WERI-Rb-1 (cell line): ENCODE results near the gene TCFL5.
A peak's percentile ranks its signal among the peaks of the same experiment; 100 is the strongest.

Experiments
- DNase-seq: peaks from one replicate; pipeline ENCODE4 v3.0.0-alpha.2; 2020
- H3K27ac ChIP-seq: fragments of 250-450 bp; sonication (Bioruptor Pico); 2 replicates; pipeline ENCODE4 v1.5.1; 2020; ENCODE audit warnings: mild to moderate bottlenecking, moderate library complexity
- H3K27me3 ChIP-seq: fragments of 250-450 bp; sonication (Bioruptor Pico); 2 replicates; pipeline ENCODE4 v1.5.1; 2021; ENCODE audit warnings: mild to moderate bottlenecking, low read depth, moderate library complexity; ENCODE audit not compliant: insufficient read depth, severe bottlenecking
- H3K36me3 ChIP-seq: fragments of 250-450 bp; sonication (Bioruptor Pico); 2 replicates; pipeline ENCODE4 v1.5.1; 2020; ENCODE audit warnings: mild to moderate bottlenecking, moderate library complexity
- H3K4me3 ChIP-seq: 2 replicates; pipeline ENCODE4 v1.5.1; 2011; ENCODE audit warnings: low read depth, mild to moderate bottlenecking, control low read depth, low read length
- H3K9me3 ChIP-seq: fragments of 250-450 bp; sonication (Bioruptor Pico); 2 replicates; pipeline ENCODE4 v1.5.1; 2021; ENCODE audit warnings: mild to moderate bottlenecking, moderate library complexity; ENCODE audit not compliant: severe bottlenecking
- CTCF ChIP-seq: IDR thresholded peaks from 2 replicates; pipeline ENCODE4 v1.5.1; 2011; ENCODE audit warnings: low read depth, mild to moderate bottlenecking, control low read depth, inconsistent platforms, low read length

The TCFL5 gene

GRCh38 chr20:62799873-62800272 is 61.7 kb downstream of the TCFL5 start:
- H3K27ac ChIP-seq: no peak overlapping the region
- H3K9me3 ChIP-seq: no peaks in the 10 kb centered on the region
- peaks cover 44% of the 10 kb centered on the region for H3K36me3 ChIP-seq
- no peak for DNase-seq
- no peaks in the 10 kb centered on the region for H3K27me3 ChIP-seq
- no peak overlapping the region for H3K4me3 ChIP-seq
- TF ChIP-seq CTCF: no peak

GRCh38 chr20:62799459-62799858 is 62.2 kb downstream of the TCFL5 start:
- Histone ChIP-seq H3K9me3 (no peaks in the 10 kb centered on the region), H3K27ac (no peak overlapping the region), H3K4me3 (no peak overlapping the region), H3K36me3 (peaks cover 44% of the 10 kb centered on the region), H3K27me3 (no peaks in the 10 kb centered on the region)
- no peak for TF ChIP-seq CTCF
- DNase-seq: no peak

- Histone ChIP-seq H3K36me3 (peaks cover 44% of the 10 kb centered on the region), H3K4me3 (no peak overlapping the region), H3K27me3 (no peaks in the 10 kb centered on the region), H3K27ac (no peak overlapping the region), H3K9me3 (no peaks in the 10 kb centered on the region)
- no peak for TF ChIP-seq CTCF
- no peak for DNase-seq
Measured at GRCh38 chr20:62799036-62799435, 62.6 kb downstream of the TCFL5 start.

GRCh38 chr20:62797671-62798532 is 63.7 kb downstream of the TCFL5 start:
- H3K27ac ChIP-seq: no peak overlapping the region; the same call in 1 of the 2 replicates
- TF ChIP-seq CTCF: no peak
- DNase-seq: no peak
- H3K9me3 ChIP-seq: no peaks in the 10 kb centered on the region
- H3K27me3 ChIP-seq: no peaks in the 10 kb centered on the region
- peaks cover 44% of the 10 kb centered on the region for H3K36me3 ChIP-seq
- no peak overlapping the region for H3K4me3 ChIP-seq

- Histone ChIP-seq H3K4me3 (peak overlapping the region; percentile 50), H3K27ac (peak overlapping the region; percentile 91), H3K27me3 (no peaks in the 10 kb centered on the region), H3K36me3 (peaks cover 44% of the 10 kb centered on the region), H3K9me3 (no peaks in the 10 kb centered on the region)
- DNase-seq: no peak
- no peak for TF ChIP-seq CTCF
Measured at GRCh38 chr20:62796699-62797491, 64.7 kb downstream of the TCFL5 start.
